NCI-H1436 treated with DMSO at 0.1 percent for 48 hours (cell line): ENCODE data around the gene SPNS1.
"Not testable (repeated sequence)": the region's sequence is repeated elsewhere in the genome, so short reads cannot be mapped to it uniquely, and the experiment has no call there.

ENCODE experiments used
- DNase-seq: peaks from one replicate; lab custom pipeline; 2025; lab: John Stamatoyannopoulos, UW

Gene SPNS1

GRCh38 chr16:28989363-28989762, 14.8 kb downstream of the SPNS1 start:
- DNase-seq = no peak

- no peak for DNase-seq
Observed at GRCh38 chr16:28990375-28991040, 15.9 kb downstream of the SPNS1 start.

- no peak for DNase-seq
Observed at GRCh38 chr16:28991687-28992086, 17.1 kb downstream of the SPNS1 start.

GRCh38 chr16:28992496-28992895, 17.9 kb downstream of the SPNS1 start:
- no peak for DNase-seq

GRCh38 chr16:28998837-28999236, 24.3 kb downstream of the SPNS1 start:
- DNase-seq = no peak

- DNase-seq = no peak
Observed at GRCh38 chr16:28999577-28999976, 25.0 kb downstream of the SPNS1 start.

GRCh38 chr16:29000019-29000418, 25.4 kb downstream of the SPNS1 start:
- no peak for DNase-seq

- DNase-seq = not testable (repeated sequence)
Observed at GRCh38 chr16:29004496-29005139, 30.0 kb downstream of the SPNS1 start.

GRCh38 chr16:29007730-29008593, 33.4 kb downstream of the SPNS1 start:
- no peak for DNase-seq

GRCh38 chr16:29009050-29009837, 34.7 kb downstream of the SPNS1 start:
- no peak for DNase-seq

- no peak for DNase-seq
Observed at GRCh38 chr16:29009838-29010166, 35.2 kb downstream of the SPNS1 start.

GRCh38 chr16:29011112-29011511, 36.5 kb downstream of the SPNS1 start:
- no peak for DNase-seq

GRCh38 chr16:29011851-29012250, 37.3 kb downstream of the SPNS1 start:
- DNase-seq = no peak

GRCh38 chr16:29012913-29013553, 38.5 kb downstream of the SPNS1 start:
- DNase-seq = no peak

- no peak for DNase-seq
Observed at GRCh38 chr16:29014561-29015069, 40.0 kb downstream of the SPNS1 start.

- DNase-seq = no peak
Observed at GRCh38 chr16:29022196-29022595, 47.6 kb downstream of the SPNS1 start.

- DNase-seq = no peak
Observed at GRCh38 chr16:29023279-29024277, 49.0 kb downstream of the SPNS1 start.

- no peak for DNase-seq
Observed at GRCh38 chr16:29024278-29024677, 49.7 kb downstream of the SPNS1 start.

GRCh38 chr16:29025218-29025617, 50.6 kb downstream of the SPNS1 start:
- no peak for DNase-seq

- DNase-seq = no peak
Observed at GRCh38 chr16:29025735-29026134, 51.2 kb downstream of the SPNS1 start.
